Endothelial cell of umbilical vein (primary cell): ENCODE results near the gene PTGDR.

ENCODE experiments used
- CTCF ChIP-seq, 2 donors: IDR thresholded peaks; 1 replicate in 1 of 2; 2 replicates in 1 of 2; pipeline ENCODE4 v1.5.1; 2011; ENCODE audit warnings: low read length in 2 of 2, mild to moderate bottlenecking in 2 of 2, moderate library complexity in 2 of 2, control low read depth in 1 of 2, inconsistent platforms in 1 of 2, low read depth in 1 of 2; ENCODE audit not compliant: insufficient read depth in 1 of 2; ENCODE audit errors: extremely low read depth in 1 of 2
- EZH2 ChIP-seq: IDR thresholded peaks from 2 replicates; pipeline ENCODE4 v1.6.1; 2012; ENCODE audit warnings: borderline replicate concordance, low read depth, mild to moderate bottlenecking, moderate library complexity, low read length, inconsistent platforms; ENCODE audit not compliant: severe bottlenecking
- GATA2 ChIP-seq: IDR thresholded peaks from 2 replicates; pipeline ENCODE4 v1.7.0; 2011; ENCODE audit warnings: low read depth, mild to moderate bottlenecking, moderate library complexity, mixed read lengths, low read length; ENCODE audit not compliant: insufficient read length, insufficient read depth
- JUN ChIP-seq: IDR thresholded peaks from 2 replicates; pipeline ENCODE4 v1.6.1; 2011; ENCODE audit warnings: borderline replicate concordance, low read depth; ENCODE audit not compliant: insufficient read length, insufficient read depth
- MYC ChIP-seq: IDR thresholded peaks from one replicate; pipeline ENCODE4 v1.6.1; 2011; ENCODE audit warnings: mild to moderate bottlenecking, low read depth, low read length
- POLR2A ChIP-seq: IDR thresholded peaks from 2 replicates; pipeline ENCODE4 v1.6.1; 2012; ENCODE audit warnings: low read depth, mild to moderate bottlenecking, control low read depth, low read length
- POLR2AphosphoS5 ChIP-seq: IDR thresholded peaks from 2 replicates; pipeline ENCODE4 v1.6.1; 2012; ENCODE audit warnings: low read depth, mild to moderate bottlenecking, control low read depth, low read length, moderate library complexity; ENCODE audit not compliant: insufficient read depth

- TF ChIP-seq JUN (no peak), CTCF (IDR thresholded peaks at IDR 0.05; ENCODE audit: extremely low read depth in 1 of 2, insufficient read depth in 1 of 2, low read depth in 1 of 2, low read length in 2 of 2) (no peak), POLR2A (no peak), MYC (no peak), POLR2AphosphoS5 (no peak), EZH2 (no peak), GATA2 (no peak)
Observed at GRCh38 chr14:52277552-52277951, 10.1 kb downstream of the PTGDR start.
